GM19328 (cell line): ENCODE results near the gene NOS1AP.

ENCODE experiments used
- ATAC-seq: cut with Tn5 transposase; IDR thresholded peaks from one replicate; pipeline ENCODE4 v1.9.1; 2021; ENCODE audit warnings: mild to moderate bottlenecking, moderate library complexity; ENCODE audit not compliant: unreplicated experiment

NOS1AP gene

DNA sequence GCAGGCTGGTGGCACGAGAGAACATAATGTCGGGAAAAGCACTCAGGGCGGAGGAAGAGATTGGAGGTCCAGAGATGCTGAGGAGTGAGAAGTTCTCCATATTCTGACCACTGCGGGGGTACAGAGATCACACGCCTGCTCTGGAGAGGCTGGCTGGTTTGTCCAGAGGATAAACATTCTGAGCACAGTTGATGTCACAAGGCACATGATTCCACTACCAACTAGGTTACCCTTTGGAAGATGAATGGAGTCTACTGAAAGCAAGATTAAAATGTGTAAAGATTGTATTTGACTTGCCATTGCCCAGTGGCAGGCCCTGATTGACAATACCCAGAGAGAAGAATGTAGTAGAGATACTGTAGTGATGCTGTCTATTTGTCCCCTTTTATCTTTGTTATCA lies 307.2 kb downstream of the NOS1AP start, which contains the start of gene SPATA46:
Gene SPATA46, minus strand, starts transcription at position 164 of the 400 bp plus-strand sequence. Its CDS starts 64 bp downstream, at position 100.
- ATAC-seq = no peak

DNA sequence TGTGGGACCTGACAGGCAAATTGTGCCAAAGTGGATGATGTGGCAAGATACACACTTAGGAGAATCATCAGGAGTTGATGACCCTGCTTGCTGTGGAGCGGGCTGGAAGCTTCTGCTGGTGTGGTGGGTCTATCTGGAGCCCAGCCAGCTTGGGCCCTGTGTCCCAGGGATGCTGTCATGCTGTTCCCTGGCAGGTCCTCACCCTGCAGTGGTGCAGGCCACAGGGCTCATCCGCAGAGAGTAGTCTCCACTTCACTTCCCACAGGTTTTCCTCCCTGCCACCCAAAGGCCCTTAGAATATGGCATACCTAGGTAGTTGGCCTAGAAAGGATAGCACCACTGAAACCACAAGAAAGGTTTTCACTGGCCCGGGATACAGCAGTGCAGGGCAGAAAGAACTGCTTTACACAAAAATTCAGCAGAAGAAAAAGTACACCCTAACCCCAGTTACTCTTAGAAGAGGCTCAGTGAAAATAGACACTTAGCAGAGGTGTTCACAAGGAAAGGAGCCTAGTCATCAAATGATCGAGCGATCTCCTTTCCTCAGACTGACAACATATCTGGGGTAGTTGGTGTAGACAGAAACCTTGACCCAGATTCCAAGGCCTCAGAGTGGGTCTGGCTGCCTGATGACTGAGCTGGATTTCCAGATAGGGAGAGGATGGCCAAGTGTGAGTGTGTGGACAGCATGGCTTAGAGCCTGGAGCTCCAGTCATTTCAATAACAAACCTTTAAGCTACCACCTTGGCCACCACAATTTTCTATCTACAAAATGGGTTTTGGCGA lies 310.8 kb downstream of the NOS1AP start:
- ATAC-seq = no peak

DNA sequence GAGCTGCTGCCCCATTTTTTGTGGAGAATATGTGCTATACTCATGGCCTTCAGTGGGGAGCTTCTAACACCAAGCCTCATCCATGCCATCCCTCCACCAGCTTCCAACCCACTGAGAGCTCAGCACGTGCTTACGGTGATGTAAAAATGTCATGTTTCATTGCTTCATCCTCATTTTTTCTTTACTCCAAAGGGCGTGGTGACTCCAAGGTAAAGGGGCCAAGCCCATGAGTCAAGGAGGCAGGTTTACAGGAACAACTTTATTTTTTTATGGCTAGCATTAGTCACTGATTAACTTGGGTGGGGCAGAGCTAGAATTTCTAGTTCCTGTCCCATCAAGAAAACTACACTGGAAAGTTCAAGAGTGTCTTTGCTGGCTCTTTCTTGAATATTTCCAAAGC lies 311.9 kb downstream of the NOS1AP start, which contains the start of gene C1orf226:
Gene C1orf226, plus strand, starts transcription at position 346 of the 400 bp plus-strand sequence. CDS start 174 bp downstream, outside the sequence.
- no peak for ATAC-seq

DNA sequence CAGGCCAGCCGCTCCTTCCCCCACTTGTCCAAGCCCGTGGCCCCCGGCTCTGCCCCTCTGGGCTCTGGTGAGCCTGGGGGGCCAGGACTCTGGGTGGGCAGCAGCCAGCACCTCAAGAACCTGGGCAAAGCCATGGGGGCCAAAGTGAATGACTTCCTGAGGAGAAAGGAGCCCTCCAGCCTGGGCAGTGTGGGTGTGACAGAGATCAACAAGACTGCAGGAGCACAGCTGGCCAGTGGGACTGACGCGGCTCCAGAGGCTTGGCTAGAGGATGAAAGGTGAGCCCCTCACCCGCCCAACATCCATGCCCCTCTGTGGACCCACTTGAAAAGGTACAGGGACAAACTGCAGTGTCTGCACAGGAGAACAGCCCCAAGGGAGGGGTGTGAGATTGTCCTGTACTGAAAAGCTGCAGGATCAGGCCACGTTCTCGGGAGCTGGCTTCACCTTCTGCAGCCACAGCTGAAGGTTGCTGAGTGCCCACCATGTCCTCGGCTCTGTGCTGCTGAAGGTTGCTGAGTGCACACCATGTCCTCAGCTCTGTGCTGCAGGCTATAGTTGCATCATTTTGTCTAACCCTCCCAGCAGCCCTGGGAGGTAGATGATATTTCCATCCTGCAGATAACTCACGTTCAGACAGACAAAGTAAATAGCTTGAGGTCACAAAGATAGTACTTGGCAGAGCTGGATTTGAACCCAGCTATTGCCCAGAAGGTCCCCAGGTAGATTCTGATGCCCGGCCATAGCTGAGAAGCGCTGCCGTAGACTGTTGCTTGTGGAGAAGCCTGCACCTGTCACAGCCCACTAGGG lies 312.7 kb downstream of the NOS1AP start:
- no peak for ATAC-seq

DNA sequence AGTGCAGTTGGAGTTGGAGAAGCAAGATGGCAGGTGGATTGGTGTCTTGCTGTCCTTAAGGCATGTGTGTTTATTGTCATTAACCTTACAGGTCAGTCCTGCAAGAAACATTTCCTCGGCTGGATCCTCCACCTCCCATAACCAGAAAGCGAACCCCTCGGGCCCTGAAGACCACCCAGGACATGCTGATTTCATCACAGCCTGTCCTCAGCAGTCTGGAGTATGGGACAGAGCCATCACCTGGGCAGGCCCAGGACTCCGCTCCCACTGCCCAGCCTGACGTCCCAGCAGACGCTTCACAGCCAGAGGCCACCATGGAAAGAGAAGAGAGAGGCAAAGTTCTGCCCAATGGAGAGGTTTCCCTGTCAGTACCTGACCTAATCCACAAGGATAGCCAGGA lies 313.6 kb downstream of the NOS1AP start:
- no peak for ATAC-seq

DNA sequence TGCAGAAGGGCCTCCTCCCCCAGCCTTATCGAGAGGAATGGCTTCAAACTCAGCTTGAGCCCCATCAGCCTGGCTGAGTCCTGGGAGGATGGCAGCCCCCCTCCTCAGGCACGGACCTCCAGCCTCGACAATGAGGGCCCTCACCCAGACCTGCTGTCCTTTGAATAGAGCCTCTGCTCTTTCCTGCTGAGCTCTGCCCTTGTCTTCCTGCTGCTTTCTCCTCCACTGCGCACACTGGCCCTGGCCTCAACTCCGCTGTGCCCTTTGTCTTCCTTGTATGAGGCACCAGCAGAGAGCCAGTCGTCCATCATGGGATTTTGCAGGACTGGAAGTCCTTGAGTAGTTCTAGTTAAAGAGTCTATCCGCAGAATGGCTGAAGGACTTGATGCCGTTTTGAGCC lies 314.0 kb downstream of the NOS1AP start:
- ATAC-seq = no peak

DNA sequence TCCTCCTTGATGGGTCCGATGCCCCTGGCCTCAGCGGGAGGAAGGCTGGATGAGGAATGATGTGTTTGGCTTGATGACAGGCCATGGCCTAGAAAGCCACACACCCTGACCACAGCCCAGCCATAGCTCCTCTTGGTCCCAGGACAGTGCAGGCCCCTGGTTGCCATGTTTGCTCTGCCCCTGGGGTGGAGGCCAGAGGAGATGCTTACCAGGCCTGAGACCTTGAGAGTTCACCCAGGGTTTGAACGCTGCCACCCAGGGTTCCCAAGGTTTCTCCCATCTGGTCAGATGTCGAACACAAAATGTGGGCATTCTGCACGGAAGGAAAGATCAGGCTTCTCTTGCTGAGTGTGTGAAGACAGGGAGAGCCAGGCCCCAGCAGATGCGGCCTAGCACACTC lies 314.6 kb downstream of the NOS1AP start:
- no peak for ATAC-seq

DNA sequence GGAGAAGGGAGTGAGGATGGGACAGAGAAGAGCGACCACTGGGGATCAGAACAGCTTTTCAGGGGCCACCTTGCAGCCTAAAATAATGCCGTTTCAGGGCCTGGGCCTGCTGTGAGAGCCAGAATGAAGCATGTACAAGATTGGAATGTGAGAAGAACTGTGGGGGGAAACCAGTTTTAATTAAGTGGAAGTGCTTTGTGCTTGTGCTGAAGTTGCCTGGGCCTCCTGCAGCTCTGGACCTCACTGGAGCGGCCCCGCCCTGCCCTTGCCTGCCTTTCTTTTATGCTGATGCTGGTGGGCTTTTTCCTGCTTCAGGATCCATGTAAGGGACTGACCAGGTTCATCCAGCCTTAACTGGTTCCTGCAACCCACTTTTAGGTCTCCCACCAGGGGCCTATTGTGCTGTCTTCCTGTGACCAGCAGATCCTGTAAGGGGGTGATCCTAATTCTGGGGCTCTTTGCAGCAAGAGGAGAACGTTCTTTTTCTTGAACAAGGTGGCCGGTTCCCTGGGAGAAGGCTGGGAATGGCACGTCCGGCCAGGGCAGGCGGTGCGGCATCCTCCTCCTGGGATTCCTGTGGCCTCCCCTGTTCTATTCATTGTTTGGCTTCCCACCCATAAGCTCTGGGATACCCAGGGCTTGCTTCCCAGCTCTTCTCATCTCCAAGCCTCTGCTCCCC lies 315.2 kb downstream of the NOS1AP start:
- ATAC-seq = no peak

DNA sequence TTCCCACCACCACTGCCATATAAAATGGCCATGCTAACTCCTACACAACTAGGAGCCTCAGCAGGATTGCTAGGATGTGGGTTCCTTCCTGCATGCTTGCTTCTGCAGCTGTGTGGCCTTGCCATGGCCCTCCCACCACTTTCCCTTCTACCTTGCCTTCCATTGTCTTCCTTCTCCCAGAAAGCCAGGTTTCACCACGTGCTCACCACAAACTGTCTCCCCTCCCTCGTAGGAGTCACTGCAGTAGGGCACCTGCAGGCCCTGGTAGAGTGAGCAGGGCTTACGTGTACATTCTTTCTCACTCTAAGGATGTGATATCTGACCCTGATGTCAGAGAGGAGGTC lies 315.8 kb downstream of the NOS1AP start:
- no peak for ATAC-seq

DNA sequence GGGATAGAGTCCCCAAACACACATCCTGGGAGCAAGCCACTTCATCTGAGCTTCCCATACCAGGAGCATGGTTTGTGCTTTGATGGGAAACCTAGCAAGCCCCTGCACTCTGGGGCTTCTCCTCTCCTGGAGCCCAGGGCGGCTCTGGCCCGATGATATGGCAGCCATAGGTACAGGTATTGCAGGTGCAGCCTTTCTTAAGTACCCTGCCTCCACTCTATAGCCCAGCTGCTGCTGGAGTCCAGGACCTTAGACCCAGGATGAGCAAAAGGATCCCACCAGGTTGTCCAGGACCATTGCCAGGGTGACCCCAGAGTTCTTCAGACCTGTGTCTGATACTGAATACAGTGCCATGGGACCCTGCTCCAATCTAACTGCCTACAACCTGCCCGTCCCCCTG lies 316.2 kb downstream of the NOS1AP start:
- no peak for ATAC-seq

DNA sequence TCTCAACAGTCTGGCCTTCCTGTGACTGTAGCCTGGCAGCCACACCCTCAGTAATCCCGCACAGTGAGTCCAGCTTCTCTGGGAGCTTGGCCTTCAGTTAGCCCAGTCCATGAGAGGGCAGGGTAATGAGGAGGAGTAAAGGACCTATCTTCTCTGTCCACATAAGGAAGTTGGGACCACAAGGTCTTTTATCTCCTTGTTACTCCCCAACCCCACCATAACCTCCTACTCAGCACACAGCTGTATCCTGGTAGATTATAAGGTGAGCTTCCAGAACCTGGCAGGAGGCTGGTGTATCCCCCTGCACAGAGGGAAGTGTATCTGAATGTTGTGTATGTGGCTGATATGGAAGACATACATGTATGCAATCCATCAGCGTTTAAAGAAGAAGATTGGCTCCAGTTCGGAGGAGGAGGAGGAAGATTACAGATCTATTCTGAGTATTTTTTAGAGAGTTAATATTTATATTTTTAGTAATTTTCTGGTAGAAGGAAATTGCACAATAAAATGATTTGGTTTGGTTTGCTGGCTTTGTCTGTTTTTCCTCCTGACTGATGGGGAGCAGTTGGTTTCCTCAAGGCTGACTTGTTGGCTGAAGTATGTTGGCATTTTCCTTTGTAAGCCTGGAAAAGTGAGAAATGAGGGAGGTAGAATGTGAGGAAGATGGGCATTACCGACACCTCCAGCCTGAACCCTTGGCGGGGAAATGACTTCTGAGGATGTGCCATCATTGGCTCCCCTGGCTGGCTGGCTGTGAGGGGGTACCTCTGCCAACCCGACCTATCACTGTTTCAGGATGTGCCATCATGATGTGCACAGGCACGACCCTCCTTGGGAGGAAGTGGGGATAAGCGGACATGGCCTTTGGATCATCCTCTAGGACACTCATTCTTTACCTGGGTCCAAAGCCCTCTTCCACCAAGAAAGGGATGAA lies 317.1 kb downstream of the NOS1AP start:
- no peak for ATAC-seq

DNA sequence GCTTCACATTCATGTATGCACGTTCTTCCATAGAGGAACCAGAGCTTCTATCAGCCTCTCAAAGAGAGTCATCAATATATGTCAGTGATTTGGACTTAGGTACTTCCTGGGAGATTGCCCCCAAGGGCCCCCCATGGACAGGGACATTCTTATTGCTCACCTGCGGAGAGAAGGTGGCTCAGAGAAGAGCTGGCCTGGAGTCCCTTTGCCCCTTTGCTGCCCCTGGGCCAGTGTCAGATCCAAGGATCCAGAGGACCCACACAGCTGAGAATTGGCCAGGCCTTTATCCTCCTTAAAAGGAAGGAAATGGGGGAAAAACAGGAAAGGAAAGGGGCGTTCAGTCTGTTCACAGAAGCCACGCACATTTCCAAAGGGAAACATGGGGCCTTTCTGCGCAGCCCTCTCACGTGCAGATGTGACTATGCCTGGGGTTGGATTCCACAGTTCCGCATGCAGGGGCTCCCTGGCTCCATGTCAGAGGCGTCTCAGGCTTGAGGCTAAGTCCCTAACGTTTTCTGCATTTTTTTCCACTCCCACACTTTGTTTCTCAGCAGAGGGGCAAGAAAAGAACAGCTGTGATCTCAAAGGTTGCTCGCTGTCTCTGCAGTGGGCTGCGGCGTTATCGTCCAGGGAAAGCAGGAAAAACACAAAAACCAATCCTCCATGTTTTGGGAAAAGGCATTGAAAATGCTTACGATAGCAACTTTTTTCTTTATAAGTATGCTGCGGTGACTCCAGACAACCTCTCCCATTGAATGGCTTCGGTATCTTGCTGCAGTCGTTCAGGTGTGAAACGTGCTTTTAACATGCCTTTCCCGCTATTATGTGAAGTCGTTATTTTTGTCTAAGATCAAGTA lies 318.0 kb downstream of the NOS1AP start:
- no peak for ATAC-seq

DNA sequence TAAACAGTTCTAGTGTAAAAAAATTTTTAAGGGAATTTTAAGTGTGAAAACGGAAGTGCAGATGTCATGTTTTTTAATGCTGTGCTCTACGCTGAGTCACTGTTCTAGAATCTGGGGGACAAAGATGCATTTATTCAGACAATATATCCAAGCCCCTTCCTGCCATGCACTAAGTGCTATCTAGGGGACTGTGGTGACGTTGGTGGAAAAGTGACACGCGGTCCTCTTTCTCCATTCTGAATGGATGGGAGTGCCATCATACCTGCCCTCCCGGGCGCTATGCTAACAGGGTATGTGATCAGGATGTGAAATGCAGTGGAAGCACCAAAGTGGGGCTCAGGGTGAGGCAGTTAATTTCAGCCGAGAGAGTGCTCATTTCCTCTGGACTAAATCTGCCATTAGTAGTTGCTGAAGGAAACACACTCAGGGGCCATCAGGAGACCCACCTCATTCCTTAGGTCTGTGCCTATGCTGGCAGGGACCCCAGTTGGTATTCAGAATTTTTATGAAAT lies 318.6 kb downstream of the NOS1AP start:
- ATAC-seq = no peak

DNA sequence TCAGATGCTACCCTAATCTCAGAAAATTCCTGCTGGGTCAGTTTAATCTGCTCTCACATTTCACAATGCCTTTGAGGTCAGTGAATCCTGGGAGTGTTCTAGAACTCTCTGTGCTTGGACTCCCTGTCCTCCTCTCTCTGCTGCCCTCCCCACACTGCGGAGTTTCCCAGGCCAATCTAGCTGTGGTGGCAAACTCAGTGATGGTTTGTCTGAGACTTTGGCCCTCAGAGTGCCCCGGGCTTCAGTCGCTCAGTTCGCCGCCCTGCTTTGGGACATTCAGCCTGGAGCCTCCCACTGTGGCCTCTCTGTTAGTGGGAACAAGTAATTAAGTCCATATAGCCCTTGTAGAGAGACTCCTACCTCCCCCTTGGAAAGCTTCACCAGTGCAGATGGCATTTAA lies 319.1 kb downstream of the NOS1AP start:
- no peak for ATAC-seq

DNA sequence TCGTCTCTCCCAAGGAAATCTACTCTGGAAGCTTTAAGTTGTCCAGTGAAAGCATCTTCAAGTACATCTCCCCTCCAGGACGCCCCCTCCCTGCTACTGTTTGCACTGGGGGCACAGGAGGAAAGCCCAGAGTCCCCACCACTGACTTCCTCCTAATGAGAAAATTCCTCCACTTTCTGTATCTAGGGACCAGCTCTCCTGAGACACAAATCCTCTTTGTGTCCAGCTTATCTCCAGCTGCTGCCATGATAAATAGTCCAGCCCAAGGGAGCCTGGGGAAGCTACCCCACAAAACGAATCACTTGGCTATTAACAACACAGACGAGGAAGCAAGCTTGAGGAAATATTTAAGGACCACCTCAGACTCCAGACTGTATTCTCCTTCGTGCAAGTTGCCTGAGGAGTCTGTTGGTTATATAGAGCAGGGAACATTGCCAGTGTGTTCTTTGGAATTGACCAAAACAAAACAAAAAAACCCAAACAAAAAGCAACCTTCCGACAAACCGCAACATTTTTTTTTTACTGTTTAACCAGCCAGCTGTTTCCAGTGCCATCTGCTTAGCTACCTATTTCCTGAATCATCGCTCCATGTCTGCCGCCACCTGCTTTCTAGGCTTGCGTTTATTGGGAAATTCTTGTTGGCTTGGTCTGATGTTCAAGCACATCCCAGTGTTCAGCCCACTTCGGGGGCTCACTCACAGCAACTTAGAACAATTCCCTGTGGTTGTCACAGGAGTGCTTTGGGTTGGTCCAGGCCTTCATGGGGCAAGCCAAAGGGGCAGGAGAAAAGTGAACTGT lies 319.7 kb downstream of the NOS1AP start:
- ATAC-seq = no peak

DNA sequence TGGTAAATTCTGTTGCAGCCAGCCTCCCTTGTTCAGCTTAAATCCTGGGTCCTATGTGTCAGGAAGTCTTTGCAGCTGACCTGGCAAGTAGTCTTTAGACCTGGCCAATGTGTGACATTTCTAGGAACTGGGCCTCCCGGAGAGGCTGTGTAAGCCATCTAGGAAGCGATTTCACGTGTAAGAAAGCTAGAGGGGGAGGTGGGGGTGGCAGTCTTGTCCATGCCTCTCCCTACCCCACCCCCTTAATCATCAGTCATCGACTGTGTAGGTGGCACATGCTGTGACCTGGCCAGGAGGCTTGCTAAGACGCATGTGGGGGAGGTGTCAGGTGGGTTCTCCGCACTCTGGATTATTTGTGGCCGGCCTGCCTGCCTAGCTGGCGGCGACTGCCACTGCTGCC lies 320.5 kb downstream of the NOS1AP start:
- ATAC-seq = no peak

DNA sequence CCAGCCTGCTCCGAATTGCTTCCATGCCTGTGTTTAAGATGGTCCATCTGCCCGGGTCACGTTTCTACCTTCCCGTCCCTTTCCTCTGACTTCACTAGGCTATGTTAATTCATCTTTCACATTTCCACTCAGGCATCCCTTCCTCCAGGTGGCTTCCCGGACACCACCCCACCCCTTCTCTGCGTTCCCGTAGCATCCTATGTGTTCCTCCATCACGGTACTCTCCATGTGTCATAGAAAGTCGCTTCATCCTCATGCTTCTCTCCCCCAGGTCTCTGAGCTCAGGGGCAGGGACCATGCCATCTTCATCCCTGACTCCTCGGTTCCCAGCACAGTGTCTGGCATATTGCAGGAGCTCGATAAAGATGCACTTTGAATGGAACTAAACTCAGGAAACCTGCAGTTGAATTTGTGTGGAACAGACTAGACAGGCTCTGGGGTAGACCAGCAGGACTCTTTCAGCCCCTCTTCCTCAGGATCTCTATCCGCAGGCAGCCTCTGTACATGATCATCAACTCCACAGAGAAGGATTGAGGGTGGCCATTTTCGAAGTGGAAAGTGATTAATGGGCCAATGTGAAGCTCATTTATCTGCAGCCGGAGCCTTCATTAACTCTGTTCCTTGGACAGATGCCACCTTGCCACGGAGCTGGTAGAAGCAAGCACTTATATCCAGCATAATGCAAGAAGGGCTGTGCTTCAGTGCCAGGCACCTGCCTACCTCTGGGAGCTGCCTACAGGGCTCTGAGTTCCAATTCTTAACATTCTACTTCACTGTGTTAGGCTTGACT lies 321.1 kb downstream of the NOS1AP start:
- no peak for ATAC-seq
